ENCODE data around the gene NR3C1. TPM values are rescaled to one million over a fixed set of nuclear protein-coding genes. Genes with fewer than 3 reads are reported as not detected.

NR3C1 gene
- total RNA-seq, 1 experiment from 2014 or later: 42.1 TPM

- DNase-seq (ENCODE audit: low spot score): no peak
Measured at GRCh38 chr5:143362664-143363227, 40.7 kb downstream of the NR3C1 start.

GRCh38 chr5:143361438-143361837, 42.0 kb downstream of the NR3C1 start:
- no peak for DNase-seq (ENCODE audit: low spot score)

- DNase-seq (ENCODE audit: low spot score): no peak
Measured at GRCh38 chr5:143360755-143361154, 42.7 kb downstream of the NR3C1 start.

- DNase-seq (ENCODE audit: low spot score): no peak
Measured at GRCh38 chr5:143359869-143360268, 43.6 kb downstream of the NR3C1 start.

DNA sequence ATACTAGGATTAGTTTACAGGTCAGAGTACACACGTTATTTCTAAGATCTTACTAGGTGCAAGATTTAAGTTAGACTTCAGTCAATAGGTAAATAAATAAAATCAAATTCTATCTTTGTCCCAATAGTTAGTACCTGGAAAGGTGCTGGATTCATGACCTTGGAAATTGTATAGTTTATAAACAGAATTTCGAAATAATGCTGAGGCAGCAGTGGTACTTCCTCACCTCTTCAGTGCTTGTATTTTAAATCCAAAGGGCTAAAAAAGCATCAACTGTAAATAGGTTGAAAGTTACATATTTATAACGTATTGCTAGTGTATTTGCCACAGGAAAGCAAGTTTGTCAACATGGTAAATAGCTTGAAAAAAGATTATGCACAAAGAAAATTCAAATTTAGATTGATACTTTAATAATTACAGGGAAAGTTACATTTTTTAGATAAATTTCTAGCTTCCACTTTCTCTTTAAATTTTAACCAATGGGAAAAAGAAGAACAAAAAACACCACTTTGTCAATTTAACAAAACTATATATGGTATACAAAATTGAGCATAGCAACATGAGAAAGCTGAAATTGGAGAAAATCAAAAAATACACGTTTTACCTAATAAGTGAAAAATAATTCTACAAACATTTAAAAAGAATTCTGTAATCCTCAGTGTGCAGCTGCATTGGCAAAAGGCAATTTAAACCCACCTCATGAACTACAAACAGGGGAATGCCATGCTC, 46.5 kb downstream of the NR3C1 start:
- no peak for DNase-seq (ENCODE audit: low spot score)

DNA sequence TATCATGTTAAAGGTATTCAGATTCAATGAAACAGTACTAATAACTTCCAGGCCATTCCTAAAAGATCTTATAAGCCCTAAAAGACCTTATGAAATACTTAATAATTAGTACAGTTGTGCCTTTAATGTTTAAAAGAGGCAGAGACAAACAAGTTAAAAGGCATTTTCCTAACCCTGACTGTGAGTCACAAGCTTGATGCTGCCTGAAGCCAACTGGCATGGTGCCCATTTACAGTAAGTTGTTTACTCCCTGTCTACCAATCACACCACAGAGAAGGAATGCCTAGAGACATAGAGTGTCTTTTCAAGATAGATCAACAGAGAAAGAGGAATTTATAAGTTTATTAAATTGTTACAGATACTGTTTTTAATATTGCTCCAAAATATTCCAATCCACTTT, 47.8 kb downstream of the NR3C1 start:
- peak; percentile 88 for DNase-seq (ENCODE audit: low spot score)

- no peak for DNase-seq (ENCODE audit: low spot score)
Measured at GRCh38 chr5:143354025-143354424, 49.5 kb downstream of the NR3C1 start.

DNA sequence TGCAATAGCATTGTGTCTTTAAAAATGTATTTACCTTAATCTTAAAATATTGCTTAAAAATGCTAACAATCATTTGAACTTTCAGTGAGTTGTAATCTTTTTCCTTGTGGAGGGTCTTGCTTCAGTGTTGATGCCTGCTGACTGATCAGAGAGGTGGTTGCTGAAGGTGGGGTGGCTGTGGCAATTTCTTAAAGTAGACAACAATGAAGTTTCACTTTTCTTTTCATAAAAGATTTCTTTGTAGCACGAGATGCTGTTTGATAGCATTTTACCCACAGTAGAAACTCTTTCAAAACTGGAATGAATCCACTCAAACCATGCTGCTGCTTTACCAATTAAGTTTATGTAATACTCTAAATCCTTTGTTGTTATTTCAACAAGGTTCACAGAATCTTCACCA, 50.8 kb downstream of the NR3C1 start:
- no peak for DNase-seq (ENCODE audit: low spot score)

DNA sequence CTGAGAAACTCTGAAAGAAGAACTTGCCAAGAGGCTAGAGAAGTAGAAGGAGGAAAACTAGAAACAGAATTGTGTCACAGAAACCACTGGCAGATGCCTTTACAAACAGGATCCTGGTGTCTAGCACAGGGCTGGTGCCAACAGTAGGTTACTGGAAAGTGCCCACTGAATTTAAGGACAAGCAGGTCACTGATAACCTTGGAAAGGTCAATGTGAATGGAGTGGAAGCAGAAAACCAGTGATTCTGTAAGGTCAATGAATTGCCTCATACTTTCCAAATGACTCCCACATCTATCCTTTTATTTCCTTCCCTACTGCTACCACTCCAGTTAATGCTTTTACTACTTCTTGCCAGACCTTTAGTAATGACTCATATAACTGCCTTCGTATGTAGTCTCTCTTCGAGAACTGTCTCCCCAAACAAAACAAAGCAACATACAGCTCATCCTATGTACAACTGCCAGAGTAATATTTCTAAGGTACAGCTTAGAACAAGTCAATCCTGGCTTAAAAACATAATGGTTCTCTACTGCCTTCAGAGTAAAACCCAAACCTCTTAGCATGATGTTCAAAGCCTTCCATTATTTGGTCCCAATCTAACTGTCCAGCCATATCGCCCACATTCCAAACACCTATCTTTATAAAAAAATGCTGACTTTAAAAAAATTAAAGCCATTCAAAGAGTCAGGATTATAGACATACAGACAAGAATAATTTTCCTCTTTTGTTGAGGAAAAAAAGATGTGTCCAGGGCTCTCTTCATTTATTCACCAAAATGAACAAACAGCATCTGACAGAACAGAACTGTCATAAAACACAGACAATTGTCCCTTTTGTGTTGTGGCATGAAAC, 52.5 kb downstream of the NR3C1 start:
- peak; percentile 74 for DNase-seq (ENCODE audit: low spot score)

GRCh38 chr5:143350341-143350740, 53.1 kb downstream of the NR3C1 start:
- no peak for DNase-seq (ENCODE audit: low spot score)

GRCh38 chr5:143349177-143349576, 54.3 kb downstream of the NR3C1 start:
- DNase-seq (ENCODE audit: low spot score): no peak

DNA sequence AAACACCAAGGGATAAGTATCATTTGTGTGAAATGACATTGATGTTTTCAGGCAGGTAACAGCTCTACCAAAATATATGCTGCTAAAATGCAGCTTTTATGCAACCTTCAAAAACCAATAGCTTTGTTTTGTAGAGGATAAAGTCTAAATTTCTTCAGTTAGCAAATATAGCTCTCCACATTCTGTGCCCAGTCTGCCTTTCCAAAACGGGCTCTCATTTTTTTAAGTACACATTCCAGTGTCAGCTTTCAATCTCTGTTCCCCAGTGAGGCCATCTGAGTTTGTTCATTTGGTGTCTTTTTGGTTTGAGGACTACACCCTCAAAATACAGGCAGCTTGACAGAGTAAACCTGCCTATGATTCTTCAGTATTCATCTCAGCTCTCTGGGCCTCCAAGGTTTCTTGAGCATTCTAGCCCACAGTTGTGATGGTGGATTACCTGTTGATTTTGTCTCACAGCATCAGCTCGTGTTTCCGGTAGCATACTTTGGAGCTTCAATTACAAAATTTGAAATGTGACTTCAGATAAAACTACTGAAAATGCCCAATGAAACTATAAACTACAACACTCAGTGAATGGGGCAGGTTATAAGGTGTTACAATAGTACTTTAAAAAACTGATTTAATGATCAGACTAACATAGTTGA, 55.7 kb downstream of the NR3C1 start:
- no peak for DNase-seq (ENCODE audit: low spot score)

DNA sequence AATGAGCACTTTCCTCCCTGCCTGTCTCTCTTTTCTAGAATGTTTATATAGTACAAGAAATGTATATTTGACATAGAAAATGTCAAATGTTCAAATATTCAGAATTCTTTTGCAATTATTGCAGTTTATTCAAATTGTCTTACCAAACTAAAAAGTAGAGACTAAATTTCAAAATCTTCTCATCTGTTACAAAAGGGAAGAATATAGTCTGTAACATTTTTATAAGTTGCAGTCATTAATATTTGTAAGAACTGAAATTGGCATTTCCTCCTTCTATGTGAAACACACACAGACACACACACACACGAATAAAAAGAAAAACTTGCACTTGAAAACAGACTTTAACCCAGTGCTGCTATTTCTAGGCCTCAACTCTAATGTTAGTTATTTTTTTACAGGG, 56.4 kb downstream of the NR3C1 start:
- DNase-seq (ENCODE audit: low spot score): no peak

GRCh38 chr5:143345671-143346440, 57.6 kb downstream of the NR3C1 start:
- no peak for DNase-seq (ENCODE audit: low spot score)

DNA sequence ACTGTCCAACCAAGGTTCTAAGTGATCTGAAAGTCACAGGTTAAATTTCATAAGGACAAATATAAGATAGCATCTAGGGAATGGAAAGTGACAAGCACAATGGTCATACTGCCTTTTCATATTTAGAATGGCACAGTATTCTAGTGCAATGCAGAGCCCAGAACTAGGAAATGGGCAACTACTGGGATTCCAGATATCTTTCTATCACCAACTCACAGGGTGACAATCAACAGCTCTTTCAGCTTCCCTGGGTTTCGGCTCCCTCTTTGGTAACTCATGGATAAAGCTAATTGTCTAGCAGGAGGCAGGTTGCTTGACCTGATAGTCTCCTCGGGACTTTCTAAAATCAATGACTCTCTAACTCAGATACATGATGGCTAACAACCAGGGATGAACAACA, 60.4 kb downstream of the NR3C1 start:
- DNase-seq (ENCODE audit: low spot score): no peak

GRCh38 chr5:143342607-143343006, 60.9 kb downstream of the NR3C1 start:
- DNase-seq (ENCODE audit: low spot score): no peak

GRCh38 chr5:143341807-143342570, 61.5 kb downstream of the NR3C1 start:
- DNase-seq (ENCODE audit: low spot score): peak; percentile 66

- no peak for DNase-seq (ENCODE audit: low spot score)
Measured at GRCh38 chr5:143340891-143341685, 62.4 kb downstream of the NR3C1 start.

GRCh38 chr5:143338658-143339366, 64.7 kb downstream of the NR3C1 start:
- DNase-seq (ENCODE audit: low spot score): no peak
